Inferior parietal cortex (tissue), 1 donor: ENCODE measurements around the gene DYSF.

Experiments used
- DNase-seq: peaks from one replicate; pipeline ENCODE4 v3.0.0-alpha.2; 2016; ENCODE audit errors: extremely low spot score

DYSF gene

DNA sequence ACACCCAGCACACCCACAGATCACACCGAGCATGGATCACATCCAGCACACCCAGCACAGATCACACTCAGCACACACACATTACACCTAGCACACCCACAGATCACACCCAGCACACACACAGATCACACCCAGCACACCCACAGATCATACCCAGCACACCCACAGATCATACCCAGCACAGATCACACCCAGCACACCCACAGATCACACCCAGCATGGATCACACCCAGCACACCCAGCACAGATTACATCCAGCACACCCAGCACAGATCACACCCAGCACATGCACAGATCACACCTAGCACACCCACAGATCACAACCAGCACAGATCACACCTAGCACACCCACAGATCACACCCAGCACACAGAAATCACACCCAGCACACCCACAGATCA lies 118.6 kb downstream of the DYSF start:
- DNase-seq = no peak

DNA sequence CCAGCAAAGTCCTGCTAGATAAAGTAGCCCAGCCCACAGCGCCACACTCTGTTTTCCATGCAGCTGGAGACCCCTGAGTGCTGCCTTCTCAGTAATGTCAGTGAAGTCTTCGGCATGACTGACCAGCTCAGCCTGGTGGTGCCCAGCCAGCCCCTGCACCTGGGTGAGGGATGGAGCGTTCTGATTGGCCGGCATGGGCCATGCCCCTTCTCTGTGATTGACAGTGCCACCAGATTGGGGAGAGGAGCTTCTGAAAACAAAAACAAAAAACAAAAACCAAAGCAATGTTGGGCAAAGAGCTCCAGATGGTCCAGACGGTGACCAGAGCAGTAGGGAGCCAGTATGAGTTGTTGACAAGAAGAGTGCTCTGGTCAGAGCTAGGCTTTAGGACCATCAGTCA lies 122.6 kb downstream of the DYSF start:
- DNase-seq = peak; percentile 66

DNA sequence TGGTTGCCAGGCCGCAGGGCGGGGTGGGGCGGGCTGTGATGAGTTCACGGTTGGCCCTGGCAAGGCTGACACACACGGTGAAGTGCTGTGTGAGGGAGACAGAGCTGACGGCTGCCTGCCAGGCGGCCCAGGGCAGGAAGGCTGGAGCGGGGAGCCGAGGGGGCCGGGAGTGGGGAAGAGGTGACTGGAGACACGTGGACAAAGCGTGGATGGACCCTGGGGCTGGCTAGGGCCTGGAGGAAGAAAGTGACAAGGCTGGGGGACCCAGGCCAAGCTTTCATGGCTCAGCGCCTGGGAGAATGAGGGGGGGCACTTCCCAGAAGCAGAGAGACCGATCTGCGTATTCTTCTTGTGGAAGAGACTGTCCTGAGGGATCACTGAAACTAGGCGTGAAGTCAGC lies 123.2 kb downstream of the DYSF start:
- DNase-seq = peak; percentile 38

DNA sequence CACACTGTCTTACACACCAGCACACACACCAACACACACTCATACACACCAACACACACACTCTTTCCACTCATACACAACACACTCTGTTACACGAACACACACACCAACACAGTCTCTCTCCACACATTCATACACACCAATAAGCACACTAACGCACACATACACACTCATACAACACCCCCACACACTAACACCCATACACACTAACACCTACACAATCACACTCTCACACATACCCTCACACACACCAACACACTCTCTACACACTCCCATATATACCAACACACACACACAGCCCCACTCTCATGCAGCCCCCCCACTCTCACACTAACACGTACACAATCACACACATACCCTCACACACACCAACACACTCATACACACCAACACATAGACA lies 123.8 kb downstream of the DYSF start:
- DNase-seq = no peak

DNA sequence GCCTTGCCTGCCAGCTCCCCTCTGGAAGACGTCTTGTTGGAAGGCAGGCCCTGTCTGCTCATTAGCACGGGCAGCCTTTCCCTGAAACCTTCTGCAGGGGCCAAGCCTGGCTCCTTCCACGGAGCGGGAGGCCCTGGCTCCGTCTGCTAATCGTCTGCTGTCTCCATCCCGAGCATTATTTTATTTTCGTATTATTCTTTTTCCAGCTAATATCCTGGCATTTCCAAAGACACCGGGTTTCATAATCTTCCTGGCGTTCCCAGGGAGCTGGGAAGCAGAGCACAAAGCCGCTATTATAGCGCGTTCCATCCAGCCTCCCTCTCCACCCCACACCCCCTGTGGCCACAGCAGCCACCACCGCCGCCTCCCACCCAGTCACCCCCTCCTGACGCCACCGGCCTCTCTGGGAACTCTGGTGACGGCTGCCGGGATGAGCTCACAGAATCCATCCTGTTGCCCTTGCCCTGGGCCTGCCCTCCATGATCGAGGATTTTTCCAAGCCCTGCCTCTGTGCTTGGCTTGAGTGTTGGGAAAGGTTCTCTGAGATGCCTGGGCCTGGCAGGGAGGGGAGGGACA lies 125.5 kb downstream of the DYSF start:
- peak; percentile 62 for DNase-seq

DNA sequence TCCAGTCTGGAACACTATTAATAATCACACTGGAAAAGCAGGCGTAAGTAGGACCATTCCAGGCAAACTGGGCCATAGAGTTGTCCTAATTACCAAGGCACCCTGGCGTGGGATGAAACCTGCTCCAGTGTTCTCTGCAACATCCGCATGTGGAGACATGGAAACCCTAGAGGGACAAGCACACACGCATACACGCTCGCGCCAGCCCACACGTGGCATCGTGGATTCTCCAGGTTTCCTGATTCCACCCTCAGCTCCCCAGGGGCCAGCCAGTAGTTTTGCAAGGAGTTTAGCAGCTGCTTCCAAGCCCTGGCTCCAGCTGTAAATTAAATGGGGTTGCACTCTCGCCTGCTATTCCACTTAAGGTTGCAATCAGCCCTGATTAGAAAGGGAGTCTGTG lies 127.7 kb downstream of the DYSF start:
- no peak for DNase-seq

DNA sequence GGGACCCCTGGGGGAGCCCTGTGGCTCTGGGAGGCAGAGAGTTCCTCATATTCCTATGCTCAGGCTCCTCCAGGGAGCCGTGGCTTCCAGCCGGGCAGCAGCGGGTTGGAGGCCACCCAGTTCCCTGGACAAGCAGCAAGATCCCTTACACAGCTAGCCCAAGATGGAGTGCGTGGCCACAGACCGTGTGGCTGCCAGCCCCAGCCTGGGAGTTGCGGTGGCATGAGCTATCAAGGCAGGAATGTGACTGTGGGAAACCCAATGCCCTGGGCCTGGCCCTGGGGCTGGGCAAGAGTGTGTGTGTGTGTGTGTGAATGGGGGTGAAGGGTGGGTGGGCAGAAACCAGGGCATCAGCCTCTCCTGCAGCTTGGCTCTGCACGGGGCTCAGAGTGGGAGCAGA lies 130.5 kb downstream of the DYSF start:
- DNase-seq = no peak

DNA sequence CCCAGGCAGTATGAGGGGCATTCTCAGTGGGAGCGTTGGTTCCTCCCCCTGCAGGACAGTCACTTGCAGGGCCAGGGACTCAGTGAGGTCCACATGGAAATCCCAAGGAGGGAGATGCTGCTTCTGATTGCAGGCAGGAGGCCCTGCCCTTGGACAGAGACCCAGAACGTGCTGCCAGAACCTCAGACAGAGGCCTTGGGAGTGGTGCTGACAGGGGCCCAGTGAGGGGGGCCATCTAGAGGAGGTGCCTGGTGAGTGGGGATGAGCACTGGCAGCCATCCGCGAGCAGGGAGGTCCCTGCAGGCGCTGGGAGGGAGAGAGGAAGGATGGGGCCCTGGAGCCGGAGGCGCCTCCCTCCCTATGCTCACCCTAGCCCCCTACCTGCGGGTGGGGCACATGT lies 133.1 kb downstream of the DYSF start:
- no peak for DNase-seq

DNA sequence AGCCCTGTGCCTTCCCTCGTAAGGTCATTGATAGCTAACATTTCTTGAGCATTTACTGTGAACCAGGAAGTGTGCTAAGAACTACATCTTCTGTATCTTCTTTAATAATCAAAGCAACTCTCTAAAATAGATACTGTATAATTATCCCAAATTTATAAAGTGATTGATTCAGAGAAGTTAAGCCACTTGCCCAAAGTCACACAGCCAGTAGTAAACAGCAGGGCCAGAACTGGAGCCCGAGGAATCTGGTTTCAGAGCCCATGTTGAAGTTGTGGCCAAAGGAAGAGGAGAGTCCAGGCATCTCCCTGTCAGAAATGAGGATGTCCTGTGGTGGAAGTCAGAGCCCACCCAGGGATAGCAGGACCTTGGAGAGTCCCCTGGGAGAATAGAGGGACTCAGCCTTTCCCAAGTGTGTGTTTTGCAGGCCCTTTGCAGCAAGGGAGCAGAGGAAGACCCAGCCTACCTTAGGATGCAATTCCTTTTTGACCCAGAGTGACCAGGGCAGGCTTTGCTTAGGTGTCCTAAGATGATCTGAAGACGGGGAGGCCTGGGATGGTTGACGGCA lies 134.2 kb downstream of the DYSF start:
- DNase-seq = no peak

DNA sequence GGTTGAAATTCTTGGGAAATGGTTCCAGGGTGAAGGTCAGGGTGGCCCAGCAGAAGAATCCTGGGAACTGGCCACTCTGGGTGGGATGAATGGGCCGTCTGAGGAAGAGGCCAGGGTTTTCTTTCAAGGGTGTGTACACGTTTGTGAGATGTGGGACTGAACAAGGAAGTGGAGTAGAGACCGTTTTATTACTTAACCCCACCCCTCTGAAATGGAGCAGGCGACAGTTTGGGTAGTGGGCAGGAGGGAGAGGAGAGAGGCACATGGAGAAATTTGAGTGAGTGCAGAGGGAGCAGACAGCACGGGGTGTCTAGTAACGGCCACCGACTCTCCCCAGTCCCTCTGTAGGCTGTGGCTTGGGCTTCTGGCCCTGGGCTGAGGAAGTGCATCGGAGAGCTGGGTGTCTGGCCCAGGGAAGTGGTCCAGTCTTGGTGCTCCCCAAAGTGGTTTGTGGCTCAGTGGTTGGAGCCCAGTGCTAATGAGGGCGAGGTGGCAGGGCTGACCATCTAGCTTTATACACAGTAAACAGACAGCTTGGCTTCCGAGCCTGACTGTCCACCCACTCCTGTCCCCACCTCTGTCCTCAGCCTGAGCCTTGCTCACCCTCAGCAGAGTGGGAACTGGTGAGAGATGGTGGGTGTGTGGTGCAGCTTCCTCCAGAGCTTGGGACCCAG lies 135.3 kb downstream of the DYSF start:
- no peak for DNase-seq

DNA sequence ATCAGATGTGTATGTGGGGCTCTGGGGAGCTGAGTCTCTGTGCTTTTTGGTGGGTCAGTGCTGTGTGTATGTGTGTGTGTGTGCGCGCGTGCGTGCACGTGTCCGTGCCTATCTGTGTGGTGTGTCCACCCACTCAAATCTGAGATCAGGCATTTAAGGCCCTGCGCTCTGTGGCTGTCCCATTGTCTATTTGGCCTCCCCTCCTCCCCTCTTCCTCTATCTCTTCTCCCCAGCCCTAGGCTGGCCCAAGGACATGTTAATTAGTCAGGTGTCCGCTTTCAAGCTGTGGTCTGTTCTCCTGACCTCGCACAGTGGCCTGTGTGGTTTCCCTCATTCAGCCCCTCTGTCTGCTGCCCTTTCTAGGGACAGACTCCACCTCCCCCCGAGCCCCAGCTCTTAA lies 136.4 kb downstream of the DYSF start:
- no peak for DNase-seq

DNA sequence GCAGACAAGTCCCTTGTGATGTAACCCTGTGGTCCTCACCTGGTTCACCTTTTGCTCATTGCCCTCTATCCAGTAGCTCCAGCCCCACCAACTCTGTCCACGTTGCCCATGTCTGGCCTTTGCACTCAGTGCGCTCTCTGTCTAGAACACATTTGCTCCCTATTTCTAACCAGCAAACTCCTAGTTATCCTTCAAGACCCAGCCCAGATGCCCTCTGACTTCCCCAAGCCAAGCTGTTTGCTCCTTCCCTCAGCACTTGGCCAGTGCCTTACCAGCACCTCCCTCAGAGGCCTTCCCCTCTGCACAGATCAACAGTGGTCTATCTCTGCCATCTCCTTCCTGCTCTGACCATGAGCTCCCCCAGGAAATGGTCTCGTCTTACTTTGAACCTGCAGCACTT lies 137.7 kb downstream of the DYSF start:
- DNase-seq = no peak

DNA sequence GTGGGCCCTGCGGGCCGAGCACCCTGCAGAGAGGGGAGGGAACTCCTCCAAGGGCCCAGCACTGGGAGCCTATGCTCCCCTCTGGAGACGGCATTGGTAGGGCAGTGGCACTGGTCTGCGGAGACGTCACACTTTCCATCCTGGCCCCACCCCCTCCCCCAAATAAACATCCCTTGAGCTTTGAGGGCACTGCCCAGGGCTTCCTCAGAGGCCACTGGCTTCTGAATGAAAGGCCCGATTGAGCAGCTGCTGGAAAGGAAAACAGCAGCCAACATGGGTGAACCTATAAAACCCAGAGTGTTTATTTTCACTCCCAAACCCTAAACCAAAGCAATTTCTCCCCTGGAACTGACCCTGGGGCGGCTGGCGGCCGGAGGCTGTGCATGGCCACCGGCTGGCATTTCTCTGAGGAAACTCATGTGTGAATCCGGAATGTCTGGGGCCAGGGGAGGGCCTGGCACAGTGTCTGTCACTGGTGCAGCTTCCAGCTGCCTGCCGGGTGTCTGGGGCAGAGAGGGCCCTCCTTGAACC lies 138.9 kb downstream of the DYSF start:
- DNase-seq = peak; percentile 63

DNA sequence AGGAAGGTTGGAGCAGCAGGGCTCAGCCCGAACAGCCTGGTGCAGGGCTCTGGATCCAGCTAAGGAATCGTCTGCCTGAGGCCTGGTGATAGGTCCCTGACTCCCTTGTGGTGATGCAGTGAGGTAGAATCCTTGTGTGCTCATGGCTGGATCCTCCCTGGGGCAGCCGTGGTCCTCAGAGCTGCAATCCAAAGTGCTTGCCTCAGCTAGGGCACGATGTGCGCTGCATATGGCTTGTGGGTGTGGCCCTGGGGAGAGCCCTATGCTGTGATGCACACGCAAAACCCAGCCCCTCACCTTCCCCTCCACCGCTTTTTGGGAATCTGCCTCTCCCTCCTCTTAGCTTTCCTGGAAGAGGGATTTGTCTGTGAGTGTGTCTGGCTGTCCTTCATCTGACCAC lies 142.2 kb downstream of the DYSF start:
- no peak for DNase-seq

DNA sequence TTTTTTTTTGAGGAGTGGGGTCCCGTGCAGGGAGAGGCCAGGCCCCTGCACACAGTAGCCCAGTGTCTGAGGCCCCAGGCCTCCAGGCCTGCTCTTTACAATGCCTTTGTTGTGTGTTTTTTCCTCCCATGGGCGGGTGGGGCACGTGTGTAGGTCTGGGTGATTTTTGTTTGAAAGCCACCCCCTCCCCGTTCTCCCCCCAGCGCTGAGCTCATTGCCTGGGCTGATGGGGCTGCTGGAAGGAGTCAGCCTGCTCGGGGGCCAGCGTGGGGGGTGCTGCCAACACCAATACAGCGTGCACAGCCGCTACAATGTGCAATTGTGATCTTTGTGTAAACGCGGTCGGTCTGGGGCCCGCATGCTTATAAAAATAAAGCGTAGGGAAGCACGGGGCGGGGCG lies 142.7 kb downstream of the DYSF start:
- DNase-seq = peak; percentile 78

DNA sequence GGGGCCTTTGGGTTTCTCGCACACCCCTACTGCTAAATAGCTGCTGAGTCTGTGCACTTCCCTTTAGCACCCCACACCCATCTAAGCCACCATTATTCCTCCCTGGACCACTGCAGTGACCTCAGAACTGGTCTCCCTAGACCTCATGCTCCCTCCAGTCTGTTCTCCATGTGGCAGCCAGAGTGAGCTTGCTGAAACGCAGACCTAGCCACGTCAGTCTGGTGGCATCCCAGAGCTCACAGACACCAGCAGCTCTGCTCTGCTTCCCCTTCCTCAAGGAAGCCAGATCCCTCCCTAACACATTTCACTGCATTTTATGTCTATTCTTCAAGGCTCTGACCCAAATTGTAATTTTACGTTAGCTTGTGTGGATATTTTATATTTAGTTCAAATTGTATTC lies 144.4 kb downstream of the DYSF start:
- no peak for DNase-seq

DNA sequence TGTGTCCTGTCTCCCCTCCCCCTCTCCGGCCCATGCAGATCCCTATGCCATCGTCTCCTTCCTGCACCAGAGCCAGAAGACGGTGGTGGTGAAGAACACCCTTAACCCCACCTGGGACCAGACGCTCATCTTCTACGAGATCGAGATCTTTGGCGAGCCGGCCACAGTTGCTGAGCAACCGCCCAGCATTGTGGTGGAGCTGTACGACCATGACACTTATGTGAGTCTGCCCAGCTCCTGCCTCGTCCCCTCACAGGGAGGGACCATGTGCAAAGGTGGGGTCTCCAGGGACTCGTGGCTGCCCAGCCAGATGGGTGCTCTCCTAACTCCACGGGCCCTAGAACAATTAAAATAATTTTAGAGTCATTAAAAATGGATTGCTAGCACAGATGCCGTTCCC lies 145.2 kb downstream of the DYSF start:
- DNase-seq = no peak

DNA sequence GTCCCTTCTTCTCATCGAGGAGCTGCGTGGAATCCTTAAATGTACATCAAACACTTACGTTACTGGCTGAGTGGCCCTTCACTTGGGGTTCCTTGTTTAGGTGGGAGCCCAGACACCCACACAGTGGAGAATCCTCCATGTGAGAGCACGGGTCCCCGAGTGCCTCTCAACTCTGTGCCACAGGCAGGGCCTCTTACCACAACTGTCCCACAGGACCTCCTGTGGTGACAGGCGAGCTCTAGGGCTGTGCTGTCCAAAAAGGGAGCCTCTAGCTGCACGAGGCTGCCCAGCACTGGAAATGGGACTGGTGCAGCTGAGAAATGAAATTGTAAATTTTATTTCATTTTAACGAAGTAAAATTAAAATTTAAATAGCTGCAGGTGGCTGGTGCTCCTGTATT lies 145.7 kb downstream of the DYSF start:
- no peak for DNase-seq

DNA sequence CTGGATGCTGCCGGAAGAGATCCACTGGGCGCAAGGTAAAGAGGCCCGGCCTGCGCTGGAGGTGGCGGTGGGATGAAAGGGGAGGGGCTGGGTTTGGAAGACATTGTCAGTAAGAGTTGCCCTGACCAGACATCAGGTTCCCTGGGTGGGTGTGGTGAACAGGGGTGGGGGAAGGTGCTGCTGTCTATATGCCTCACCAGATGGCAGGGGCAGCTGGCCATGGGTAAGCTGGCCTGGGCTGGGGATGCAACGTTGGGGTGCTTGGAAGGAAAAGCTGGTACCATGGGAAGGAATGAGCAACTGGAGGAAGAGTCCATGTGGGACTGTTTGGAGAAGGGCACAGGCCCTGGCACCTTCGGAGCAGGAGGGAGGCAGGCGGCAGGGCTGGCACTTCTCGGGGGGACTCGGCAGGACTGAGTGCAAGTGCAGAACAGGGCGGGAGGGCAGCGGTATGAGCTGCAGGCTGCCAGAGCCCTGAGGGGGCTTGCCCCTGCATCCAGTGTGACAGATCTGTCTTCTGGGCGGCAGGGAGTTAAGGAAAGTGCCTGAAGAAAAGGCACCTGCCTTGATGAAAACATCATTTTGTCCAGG lies 146.4 kb downstream of the DYSF start:
- DNase-seq = no peak

DNA sequence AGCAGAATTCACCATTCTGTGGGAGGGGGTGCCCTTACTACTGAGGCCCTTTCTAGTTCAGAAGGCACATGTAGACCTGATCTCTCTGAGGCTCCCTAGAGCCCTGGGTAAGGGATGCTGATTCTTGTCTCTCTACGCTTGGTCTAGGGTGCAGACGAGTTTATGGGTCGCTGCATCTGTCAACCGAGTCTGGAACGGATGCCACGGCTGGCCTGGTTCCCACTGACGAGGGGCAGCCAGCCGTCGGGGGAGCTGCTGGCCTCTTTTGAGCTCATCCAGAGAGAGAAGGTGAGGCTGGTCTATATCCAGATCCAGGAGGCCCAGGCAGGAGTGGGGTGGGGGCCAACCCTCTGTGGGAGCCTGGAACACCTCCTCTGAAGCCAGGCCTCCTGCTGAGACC lies 147.2 kb downstream of the DYSF start:
- no peak for DNase-seq

DNA sequence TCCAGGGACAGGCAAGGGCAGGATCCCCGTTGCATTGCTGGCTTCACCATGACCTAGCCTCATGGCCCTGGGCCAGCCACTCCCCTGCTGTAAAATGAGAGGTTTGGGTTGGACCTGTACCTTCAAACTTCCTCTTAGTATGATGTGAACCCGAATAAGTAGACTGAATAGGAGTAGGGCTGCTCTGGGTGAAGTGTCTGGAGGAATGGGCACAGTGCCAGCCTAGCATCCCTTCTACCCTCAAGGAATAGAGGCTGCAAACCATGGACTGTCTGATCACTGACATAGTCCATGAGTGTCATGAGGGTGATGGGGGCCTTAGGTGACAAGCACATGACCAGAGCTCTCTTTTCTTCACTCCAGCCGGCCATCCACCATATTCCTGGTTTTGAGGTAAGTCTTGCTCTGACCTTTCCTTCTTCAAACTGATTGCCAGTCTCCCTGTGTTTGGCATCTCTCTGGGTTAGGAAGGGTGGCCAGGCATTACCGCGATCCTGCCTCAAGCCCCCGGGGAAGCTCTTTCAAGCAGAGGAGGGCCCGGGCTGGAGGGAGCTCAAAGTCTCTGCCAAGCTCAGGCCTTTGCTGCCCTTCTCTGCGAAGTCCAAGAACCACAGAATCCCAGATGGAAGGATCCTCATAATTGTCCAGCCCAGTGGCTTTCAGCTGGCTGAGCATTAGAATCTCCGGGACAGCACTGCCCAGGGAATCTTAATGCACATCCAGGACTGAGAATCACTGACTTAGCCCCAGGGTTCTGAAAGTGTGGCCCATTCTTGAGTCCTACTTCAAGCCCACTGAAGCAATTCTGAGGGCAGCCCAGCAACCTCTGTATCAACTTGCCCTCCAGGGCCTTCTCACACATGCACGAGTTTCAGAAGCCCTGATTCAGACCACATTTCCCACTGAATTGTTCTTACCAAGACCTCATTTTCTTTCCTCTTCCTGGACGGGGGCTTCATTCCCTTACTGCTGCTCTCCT lies 148.1 kb downstream of the DYSF start:
- no peak for DNase-seq

DNA sequence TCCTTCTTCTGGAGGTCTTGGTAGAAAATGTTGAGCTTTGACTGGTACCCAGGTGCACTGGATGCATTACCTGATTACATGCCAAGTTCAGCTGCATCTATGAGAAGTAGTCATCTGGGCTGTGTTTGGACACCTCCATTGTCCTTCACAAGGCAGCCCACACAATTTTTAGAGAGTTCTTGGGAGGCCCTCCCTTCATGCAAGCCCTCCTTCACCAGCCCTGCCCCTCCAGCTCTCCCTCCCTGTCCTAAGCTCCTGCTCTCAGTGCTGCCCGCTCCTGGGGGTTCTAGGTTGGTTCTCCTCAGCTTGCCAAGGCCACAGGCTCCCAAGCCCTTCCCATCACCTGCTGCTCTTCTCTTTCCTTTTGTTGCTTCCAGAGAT lies 148.7 kb downstream of the DYSF start:
- no peak for DNase-seq
